HG03064 (cell line): ENCODE data around the gene EYS.

Experiments
- ATAC-seq: cut with Tn5 transposase; IDR thresholded peaks from one replicate; pipeline ENCODE4 v1.9.1; 2021; ENCODE audit warnings: low read depth; ENCODE audit not compliant: unreplicated experiment

EYS gene

DNA sequence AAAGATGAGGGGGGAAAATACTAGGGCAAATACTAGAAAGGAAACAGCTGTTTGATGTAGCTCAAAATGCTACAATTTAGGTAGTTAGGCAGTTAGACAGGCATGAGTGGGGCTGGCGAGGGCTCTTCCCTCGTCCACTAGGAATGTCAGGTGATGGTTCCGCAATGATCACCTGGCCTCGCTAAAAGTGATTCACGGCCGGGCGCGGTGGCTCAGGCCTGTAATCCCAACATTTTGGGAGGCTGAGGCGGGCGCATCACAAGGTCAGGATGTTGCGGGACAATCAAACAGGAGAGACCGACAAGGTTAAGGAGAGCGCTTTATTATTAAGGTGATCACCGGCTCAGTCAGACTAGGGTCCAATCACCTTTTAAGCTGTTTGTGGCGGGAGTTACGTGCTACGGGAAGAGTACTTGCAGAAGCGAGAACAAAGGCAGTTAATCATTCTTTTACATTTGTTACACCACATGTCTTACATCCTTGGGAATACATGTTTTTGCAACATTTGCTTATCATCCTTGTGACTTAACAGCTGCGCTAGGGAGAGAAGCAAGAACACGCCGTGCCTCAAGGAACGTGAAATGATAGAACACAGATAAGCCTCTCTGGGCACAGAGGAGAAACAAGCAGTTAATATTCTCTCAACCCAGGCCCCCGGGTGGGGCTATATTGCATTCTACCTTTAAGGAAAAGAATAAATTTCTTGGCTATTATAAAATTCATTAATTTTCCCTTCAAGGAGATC lies 1025.4 kb downstream of the EYS start:
- ATAC-seq: no peak

DNA sequence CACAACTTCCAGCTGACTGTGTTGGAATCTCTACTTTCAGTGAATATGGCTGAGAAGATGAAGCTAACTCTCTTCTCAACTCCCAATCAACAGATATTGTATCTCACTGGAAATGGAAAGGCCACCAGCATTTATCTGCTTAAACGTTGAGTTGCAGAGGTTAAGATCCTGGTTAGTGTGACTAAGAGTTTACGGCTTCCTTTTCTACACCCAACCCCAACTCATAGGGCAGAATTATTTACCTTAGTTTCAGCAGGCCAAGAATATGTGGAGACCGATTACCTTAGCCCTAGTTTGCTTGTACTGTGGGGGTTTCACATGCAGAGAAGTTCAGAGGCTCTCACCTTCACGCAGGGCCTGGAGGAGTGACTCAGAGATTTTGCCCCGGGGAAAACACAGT lies 1026.6 kb downstream of the EYS start:
- ATAC-seq: no peak

DNA sequence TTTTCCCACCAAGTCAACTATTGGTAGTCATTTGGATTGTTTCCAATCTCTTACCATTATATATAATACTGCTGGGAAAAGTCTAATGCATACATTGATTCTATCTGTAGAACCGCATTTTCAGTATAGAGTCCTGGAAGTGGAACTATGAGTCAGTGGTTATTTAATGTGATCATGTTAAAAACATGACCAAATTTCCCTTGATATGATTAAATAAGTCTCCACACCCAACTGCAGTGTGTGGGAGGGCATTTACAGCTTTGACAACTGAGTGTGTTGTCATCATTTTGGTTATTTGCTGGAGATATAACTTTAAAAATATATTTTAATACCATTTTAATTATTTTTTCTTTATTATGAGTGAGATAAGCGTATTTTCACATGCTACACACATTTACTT lies 1027.6 kb downstream of the EYS start:
- ATAC-seq: no peak

DNA sequence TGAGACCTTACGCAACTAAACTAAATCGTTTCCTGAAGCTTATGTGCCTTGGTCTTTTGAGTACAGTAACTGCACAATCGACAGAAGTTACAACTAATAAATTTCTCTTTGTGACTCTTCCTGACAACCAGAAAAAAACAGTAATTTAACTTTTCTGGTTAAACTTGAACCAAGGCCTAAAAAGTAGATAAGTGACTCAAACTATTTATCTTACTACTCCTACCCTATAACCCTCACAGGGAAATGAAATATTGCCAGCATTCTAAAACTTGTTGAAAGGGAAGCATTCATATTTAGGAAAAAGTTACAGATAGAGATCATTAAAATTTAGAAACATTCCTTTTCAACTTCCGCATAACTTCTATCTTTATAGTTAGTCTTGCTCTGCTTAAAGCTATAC lies 1034.4 kb downstream of the EYS start:
- no peak for ATAC-seq

DNA sequence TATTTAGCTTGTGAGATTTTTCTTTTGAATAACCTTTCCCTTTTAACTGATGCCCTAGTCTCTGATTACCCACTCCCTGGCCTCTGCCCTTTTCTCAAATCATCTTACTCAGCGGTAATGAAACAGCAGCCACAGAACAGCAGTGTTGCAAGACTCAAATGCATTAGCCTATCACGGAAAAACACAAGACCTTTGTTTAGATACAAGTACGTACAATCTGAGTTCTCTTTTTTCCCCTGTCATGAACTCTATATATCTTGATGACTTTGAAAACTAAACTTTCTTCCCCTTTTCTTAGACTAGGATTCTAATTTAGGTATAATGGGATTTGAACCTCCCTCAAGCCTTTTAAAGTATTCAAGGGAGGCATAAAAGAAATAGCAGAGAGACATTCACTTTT lies 1034.9 kb downstream of the EYS start:
- no peak for ATAC-seq

DNA sequence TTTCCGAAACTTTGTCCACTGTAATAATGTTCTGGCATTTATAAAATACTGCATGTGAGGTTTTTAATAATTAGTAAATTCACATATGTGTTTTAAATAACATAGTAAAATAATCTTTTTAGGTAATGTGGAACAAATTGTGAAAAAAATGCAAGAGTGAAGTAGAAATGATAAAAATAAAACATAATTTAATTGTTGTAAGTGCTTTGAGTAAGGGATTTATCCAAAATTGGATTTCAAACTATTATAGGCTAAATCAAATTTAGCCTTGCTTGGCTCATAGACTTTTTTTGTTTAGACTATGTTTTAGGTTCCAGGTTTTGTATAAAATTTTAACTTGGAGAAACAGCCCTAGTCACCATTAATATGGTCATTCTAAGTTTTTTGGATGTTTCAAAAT lies 1041.9 kb downstream of the EYS start:
- no peak for ATAC-seq

DNA sequence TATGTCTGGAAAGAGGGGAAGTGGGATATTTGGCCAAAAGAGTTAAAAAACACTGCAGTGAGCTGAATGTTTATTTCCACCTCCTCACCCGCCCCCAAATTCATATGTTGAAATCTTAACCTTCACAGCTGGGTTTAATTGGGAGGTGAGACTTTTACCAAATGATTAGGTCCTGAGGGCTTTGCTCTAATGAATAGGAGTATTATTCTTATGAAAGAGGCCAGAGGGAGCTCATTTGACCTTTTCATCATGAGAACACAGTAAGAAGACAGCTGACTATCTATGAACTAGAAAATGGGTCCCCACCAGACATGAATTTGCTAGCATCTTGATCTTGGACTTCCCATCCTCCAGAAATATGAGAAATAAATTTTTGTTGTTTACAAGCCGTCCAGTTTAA lies 1042.5 kb downstream of the EYS start:
- ATAC-seq: no peak

DNA sequence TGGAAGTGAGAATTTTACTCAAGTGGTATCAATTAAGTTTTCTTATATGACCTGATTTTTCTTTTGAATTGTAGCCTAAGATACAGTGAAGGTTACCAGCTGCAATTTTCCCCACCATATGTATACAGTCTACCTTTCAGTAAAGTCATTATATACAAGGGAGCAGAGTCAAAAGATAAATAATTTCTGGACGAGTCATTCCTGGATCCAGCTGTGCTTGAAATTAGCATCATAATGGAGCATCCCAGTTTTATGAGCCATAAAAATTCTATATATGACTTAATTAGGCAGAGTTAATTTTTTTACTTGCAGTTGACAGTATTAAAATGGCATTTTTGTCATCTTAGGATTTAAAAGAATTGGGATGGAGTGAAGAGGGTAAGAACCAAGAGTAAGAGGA lies 1063.0 kb downstream of the EYS start:
- ATAC-seq: no peak

DNA sequence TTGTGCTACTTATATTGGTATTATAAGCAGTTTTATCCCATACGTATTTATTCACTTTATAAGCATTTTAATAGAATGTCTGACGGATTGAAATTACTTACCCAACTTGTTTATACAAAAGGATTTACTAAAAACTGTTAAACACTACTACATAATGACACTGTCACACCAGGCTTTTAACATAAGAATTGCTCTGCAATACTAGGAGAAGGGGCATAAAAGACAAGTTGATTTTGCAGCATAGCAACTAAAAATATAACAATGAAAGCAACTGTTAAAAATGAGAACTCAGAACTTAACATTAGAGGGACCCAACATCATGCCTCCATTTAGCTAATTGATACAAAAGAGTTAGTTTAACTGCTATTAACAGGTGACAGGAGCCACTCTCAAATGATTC lies 1076.1 kb downstream of the EYS start:
- no peak for ATAC-seq

DNA sequence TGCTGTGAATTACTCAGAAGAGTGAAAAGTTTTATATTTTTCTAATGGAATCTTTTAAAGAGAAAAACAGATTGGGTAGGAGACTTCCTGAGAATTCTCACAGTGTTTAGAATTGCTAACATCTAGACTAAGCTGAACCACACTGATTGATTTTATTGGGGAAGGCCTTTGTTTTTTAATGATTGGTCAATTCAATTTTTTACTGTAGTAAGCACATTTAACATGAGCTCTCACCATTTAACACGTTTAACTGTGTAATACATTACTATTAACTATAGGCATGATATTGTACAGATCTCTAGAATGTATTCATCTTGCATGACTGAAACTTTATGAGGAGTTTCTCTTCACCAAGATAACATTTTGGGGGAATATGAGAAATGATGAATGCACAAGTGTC lies 1084.1 kb downstream of the EYS start:
- ATAC-seq: no peak

DNA sequence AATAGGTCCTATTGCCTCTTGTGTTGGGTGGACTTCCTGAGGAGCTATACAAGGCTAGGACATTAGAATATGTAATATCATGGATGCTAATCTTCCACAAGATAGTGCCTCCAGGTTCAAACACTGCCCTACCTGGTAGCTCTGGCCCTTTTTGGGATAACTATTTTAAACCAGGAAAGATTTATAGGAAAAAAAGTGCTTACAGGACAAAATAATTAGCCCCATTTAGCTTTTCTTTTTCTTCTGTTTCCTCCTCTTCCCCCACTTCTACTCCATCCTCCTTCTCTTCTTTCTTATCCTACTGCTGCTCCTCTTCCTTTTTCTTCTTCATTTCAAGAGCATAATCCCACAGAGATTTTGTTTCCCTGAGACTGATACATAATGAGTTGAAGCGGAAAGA lies 1104.0 kb downstream of the EYS start:
- no peak for ATAC-seq

DNA sequence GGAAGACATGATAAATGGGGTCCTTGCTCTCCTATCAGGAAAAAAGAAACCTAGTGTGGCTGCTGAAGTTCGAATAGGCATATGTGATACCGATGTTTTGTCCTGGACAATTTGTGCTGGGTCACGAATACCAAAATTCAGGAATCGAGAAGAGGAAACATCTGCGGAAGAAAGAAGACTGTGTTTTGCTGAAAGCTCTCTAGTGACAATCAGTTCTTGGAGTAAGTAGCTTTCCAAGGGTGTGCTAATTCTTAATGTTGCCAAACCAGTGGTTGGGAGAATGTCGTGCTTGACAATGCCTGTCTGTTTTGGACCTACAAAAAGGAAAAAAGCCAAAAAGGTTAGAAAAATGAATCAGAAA lies 1115.4 kb downstream of the EYS start:
- no peak for ATAC-seq

DNA sequence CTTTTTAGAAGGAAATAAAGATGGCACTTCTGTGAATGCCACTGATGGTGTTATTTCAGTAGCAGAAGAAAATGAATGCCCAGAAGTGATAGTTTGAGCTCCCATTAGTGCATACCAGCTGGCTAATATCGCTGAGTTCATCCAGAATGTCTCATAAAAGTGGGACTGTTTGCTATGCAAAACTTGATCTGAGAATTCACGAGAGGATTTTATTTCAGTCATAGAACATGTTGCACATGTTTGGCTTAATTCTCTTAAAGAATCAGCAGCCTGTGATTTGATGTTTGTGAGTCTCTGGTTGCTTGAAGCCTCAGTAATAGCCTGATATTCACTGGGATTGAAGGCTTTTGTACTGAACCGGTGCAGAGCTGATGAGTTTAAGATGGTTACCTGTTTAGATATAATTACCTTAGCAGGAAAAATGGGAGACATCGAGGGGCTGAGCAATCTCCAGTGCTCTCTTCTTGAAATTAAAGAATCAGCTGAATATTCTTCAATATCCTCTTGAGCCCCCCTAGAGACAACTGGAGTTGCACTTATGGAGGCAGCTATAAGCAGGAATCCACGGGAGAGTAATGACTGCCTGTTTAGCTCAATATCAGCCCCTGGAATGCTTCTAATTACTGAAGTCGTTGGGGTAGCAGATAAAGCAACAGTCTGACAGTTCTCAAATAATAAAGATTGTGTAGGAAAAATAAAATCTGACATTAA lies 1115.9 kb downstream of the EYS start:
- no peak for ATAC-seq

DNA sequence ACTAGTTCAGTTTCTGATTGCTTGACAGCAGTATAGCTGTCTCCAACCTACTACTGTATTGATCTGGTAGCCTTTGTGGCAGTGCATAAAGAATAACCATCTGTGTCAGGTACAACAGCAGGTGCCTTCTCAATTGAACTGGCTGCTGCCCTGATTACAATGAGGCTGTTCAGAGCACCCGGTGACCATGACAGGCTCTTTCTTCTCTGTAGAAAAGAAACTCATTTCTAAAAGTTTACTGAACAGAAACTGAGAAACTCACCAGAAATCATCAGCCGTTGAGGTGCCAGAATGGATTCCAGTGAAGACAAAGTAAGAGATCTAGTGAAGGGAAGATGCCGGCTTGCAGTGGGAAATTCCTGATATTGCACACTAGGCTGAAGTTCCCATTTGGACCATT lies 1117.1 kb downstream of the EYS start:
- ATAC-seq: no peak

DNA sequence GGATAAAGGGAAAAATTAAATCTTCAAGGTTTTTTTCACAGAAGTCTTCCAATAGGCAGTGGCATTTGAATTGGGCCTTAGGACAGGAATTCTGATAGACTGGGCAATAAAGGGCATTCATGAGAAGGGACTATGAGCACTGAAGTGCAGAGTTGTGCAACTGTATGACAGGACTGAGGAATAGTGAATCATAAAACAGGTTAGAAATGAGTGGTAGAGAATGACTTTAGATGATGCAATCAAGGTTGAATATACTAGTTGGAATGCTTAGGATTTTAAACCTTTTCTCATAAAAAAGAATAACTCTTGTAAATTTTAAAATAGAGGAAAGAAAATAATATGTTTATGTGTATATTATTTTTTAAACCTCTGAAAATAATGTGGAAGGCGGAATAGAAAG lies 1126.7 kb downstream of the EYS start:
- ATAC-seq: no peak

DNA sequence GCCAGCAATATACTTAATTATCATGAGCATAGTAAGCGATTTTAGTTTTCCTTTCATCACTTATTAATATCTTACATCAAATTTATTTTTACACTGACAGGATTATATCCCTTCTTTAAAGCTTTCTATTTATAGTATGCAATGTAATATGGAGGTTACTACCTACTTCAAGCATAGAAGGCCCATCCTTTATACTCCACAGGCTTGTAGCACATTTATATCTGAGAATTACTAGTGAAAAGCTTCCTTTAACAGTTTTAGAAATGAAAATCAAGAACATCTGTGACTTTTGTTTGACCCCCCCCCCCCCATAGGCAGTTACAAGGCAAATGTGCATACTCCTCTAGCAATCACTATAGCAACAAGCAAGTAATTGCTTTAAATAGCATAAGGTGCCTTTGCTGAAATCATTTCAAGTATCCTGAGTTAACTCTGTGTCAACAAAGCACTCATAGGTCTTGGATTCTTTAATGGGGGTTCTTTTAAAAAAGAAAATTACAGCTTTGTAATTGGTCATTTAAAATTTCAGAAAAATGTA lies 1153.7 kb downstream of the EYS start:
- ATAC-seq: no peak

DNA sequence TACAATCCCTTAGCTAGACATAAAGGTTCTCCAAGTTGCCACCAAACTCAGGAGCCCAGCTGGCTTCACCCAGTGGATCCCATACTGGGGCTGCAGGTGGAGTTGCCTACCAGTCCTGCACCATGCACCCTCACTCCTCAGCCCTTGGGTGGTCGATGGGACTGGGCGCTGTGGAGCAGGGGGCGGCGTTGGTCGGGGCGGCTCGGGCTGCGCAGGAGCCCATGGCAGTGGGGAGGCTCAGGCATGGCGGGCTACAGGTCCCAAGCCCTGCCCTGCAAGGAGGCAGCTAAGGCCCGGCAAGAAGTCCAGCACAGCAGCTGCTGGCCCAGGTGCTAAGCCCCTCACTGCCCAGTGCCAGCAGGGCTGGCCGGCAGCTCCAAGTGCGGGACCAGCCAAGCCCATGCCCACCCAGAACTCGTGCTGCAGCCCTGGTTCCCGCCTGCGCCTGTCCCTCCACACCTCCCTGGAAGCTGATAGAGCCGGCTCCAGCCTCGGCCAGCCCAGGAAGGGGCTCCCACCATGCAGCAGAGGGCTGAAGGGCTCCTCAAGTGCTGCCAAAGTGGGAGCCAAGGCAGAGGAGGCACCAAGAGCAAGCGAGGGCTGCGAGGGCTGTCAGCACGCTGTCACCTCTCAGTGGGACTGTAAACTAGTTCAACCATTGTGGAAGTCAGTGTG lies 1159.3 kb downstream of the EYS start:
- ATAC-seq: no peak

DNA sequence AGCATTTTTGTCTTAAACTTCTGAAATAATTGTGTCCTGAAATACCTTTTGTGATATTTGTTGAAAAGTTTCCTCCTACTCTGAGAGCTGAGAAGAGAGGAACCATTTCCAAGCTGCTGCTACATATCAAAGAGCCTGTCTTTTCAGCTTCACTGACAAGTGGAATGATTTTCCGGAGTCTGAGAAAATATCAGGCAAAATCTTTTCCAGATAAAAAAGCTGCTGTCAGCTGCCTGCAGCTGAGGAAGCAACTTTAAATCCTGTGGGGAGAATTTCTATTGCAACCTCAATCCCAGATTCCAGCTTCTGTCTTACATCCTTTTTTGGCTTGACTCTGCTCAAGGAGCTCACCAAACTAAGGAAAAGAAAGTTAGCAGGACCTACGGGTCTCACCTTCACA lies 1167.1 kb downstream of the EYS start:
- no peak for ATAC-seq

DNA sequence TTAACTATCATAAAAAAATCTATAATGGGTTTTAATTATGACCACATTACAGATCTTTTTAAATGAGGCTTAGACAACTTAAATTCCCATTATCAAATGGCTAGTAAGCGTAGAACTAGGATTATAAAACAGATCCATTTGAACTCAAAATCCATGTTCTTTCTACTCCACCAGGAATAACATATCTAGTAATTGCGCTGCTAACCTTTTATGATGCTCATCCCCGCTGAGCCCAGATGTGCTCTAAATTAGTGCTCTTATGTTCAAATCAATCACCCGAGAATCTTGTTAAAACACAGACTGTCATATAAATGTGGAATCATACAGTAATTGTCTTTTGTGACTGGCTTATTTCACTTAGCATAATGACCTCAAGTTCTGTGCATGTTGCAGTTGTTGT lies 1168.3 kb downstream of the EYS start:
- ATAC-seq: no peak

DNA sequence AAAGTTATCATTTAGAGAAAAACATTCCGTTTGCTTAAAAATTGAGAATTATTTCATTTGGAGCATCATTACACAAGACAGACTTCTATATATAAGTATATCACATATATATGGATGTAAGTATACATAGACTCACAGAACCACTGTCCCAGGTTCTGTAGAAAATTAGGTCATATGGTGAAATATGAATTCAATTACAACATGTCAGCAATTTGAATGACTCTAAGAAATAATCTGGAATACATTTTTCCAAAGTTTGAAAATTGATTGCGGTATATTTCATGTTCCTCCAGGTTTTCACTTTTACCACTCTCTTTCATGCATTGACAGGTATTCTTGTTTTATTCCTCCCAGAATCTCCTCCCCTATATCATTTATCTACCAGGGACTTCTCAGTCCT lies 1179.1 kb downstream of the EYS start:
- no peak for ATAC-seq

DNA sequence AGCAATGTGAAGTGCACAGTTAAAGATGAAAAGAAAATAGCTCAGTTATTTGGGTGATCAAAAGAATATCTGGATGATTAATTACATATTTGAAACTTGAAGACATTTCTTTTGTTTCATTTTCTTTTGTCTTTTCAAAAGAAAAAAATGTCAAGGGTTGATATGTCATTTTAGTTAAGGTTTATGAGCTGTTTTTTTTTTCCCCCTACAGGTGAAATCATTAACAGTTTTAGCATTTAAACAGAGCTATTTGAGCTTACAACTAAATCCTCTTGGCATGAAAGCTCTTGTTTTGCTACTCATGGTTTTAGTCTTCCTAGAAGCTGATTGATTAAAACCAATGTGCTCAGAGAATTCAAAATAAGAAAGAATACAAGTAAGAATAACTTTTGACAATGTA lies 1184.2 kb downstream of the EYS start:
- no peak for ATAC-seq

DNA sequence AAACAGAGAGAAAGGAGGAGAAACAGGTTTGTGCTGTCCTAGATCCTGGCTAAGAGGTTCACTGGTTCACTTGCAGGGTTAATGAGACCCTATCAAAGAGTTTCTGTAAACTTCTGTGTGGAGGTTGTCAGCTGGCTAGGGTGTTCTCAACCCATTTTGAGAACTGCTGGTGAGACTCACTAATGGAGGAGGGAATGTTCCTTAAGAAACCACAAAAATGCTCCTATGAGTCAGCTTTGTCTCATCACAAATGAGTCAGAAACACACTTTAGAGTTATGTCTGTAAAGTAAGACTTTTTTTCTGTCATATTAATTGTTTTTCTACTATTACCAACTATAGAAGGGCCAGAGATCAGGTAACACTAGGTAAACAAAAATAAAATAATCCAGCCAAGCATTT lies 1187.0 kb downstream of the EYS start:
- no peak for ATAC-seq
